K562 (cell line): ENCODE results near the gene CIB1.

ENCODE experiments used
- ELK3 ChIP-seq: fragments of 450-650 bp; formaldehyde crosslinking; IDR thresholded peaks from 2 replicates; pipeline ENCODE4 v1.4.0; 2020; ENCODE audit warnings: mild to moderate bottlenecking
- GTF2F1 ChIP-seq: IDR thresholded peaks from 2 replicates; pipeline ENCODE4 v1.6.1; 2011; ENCODE audit warnings: low read depth, low read length, improper control_type of control experiment
- HMG20A ChIP-seq: fragments of 450-650 bp; formaldehyde crosslinking; conservative IDR thresholded peaks from 2 replicates; pipeline ENCODE4 v1.4.0; 2020; ENCODE audit warnings: mild to moderate bottlenecking, mixed read lengths
- NR2F6 ChIP-seq: fragments of 450-650 bp; formaldehyde crosslinking; IDR thresholded peaks from 2 replicates; pipeline ENCODE4 v1.4.0; 2020; ENCODE audit warnings: mild to moderate bottlenecking
- POLR2G ChIP-seq: fragments of 200-400 bp; formaldehyde crosslinking; IDR thresholded peaks from 2 replicates; pipeline ENCODE4 v1.6.1; 2017; ENCODE audit warnings: low read depth, mild to moderate bottlenecking, antibody characterized with exemption, low read length, moderate library complexity
- TF ChIP-seq, protein P1 (sequence below), 3 experiments: IDR thresholded peaks in 2 of 3; conservative IDR thresholded peaks in 1 of 3; 2 replicates each; pipeline ENCODE4 v1.5.1; 2011 to 2012; ENCODE audit warnings: low read length in 3 of 3, mild to moderate bottlenecking in 3 of 3, control low read depth in 2 of 3, improper control_type of control experiment in 1 of 3, inconsistent platforms in 1 of 3, low read depth in 1 of 3, mixed read lengths in 1 of 3, moderate library complexity in 1 of 3; ENCODE audit not compliant: insufficient read depth in 2 of 3
- TF ChIP-seq, protein P2 (sequence below), 2 experiments: fragments of 450-650 bp in 1 of 2; sonication (generic) in 1 of 2; formaldehyde crosslinking; conservative IDR thresholded peaks; 2 replicates each; pipeline versions ENCODE4 v1.4.0 to v1.8.1; 2020 to 2022; ENCODE audit warnings: mild to moderate bottlenecking in 1 of 2, missing genetic modification reagents in 1 of 2

GRCh38 chr15:90223441-90224165 is 10.1 kb downstream of the CIB1 start:
- TF ChIP-seq ELK3 (no peak), POLR2G (no peak), GTF2F1 (no peak), HMG20A (CRISPR knock-in tag) (no peak), NR2F6 (CRISPR knock-in tag) (no peak)
- TF ChIP-seq, protein P1, sequence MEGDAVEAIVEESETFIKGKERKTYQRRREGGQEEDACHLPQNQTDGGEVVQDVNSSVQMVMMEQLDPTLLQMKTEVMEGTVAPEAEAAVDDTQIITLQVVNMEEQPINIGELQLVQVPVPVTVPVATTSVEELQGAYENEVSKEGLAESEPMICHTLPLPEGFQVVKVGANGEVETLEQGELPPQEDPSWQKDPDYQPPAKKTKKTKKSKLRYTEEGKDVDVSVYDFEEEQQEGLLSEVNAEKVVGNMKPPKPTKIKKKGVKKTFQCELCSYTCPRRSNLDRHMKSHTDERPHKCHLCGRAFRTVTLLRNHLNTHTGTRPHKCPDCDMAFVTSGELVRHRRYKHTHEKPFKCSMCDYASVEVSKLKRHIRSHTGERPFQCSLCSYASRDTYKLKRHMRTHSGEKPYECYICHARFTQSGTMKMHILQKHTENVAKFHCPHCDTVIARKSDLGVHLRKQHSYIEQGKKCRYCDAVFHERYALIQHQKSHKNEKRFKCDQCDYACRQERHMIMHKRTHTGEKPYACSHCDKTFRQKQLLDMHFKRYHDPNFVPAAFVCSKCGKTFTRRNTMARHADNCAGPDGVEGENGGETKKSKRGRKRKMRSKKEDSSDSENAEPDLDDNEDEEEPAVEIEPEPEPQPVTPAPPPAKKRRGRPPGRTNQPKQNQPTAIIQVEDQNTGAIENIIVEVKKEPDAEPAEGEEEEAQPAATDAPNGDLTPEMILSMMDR (IDR thresholded peaks at IDR 0.05 in 2 of 3, conservative IDR thresholded peaks at IDR 0.05 in 1 of 3; ENCODE audit: insufficient read depth in 2 of 3, low read depth in 1 of 3, low read length in 3 of 3), result no peak
- TF ChIP-seq, protein P2, sequence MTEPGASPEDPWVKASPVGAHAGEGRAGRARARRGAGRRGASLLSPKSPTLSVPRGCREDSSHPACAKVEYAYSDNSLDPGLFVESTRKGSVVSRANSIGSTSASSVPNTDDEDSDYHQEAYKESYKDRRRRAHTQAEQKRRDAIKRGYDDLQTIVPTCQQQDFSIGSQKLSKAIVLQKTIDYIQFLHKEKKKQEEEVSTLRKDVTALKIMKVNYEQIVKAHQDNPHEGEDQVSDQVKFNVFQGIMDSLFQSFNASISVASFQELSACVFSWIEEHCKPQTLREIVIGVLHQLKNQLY (CRISPR knock-in tag; conservative IDR thresholded peaks at IDR 0.05), result no peak
